ENCODE data around the gene HCFC1. TPM values are rescaled to one million over a fixed set of nuclear protein-coding genes. Genes with fewer than 3 reads are reported as not detected.

The HCFC1 gene
- total and polyA plus RNA-seq, 9 of the 15 experiments (the other 6 are each of a cell fraction or from before 2014, with no cell fraction given): 2.8 to 133 (median 17.1) TPM

DNA sequence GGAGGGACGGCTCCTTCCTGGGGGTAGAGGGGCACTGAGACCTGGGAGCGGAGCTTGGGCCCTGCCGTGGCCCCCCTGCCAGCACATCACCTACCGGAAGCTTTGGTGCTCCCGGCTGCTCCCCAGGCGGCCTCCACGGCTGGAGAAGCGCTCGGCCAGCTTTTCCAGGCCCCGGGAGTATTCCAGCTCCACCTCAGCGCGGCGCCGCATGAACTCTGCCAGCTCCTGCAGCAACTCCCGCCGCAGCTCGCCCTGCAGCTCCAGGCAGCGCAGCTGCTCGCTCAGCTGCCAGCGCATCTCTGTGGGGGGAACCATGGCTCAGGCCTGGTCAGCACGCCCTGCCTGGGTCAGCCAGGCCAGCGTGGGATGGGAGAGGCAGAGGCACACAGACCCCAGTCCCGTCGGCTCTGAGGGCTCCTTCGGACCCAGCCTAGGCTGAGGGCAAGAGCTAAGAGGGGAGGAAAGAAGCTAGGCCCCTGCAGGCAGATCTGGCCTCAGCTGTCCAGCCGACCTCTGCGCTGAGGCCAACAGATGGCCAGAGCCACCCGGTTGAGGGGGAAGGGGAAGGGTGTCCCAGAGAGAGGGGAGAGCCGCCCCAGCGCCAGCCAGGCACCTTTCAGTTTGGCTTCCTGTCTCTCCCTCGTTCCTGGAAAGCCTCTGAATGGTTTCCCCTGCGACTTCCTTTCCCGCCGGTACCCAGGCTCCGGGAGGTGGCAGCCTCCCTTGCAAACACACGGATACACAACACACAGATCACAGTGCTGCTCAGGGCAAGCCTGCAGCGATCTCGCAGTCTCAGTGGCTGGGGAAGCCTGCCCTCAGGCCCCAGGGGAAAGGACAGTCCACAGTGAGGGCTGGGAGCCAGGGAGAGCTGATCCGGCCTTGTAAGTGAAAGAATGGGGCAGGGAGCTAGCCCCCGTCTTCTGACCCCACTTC lies 49.8 kb downstream of the HCFC1 start:
- Histone ChIP-seq H2AFZ (ENCODE audit: low read depth, low read length) (no peak overlapping the region), H4K20me1 (replicated peaks; ENCODE audit: control insufficient read depth, insufficient read depth, low read length) (no peaks in the 10 kb centered on the region), H3K9ac (ENCODE audit: insufficient read depth in 1 of 2, low read depth in 2 of 2, low read length in 2 of 2) (no peak overlapping the region), H3K27ac (ENCODE audit: extremely low read depth, low read depth, low read length) (no peak overlapping the region), H3K4me2 (ENCODE audit: insufficient read depth, low read length) (no peak overlapping the region), H3K9me3 (replicated peaks; ENCODE audit: control insufficient read depth, insufficient read depth, low read depth, low read length) (no peaks in the 10 kb centered on the region), H3K9me1 (ENCODE audit: control insufficient read depth, insufficient read depth, low read length) (no peaks in the 10 kb centered on the region), H3K36me3 (ENCODE audit: control insufficient read depth, insufficient read depth, low read length) (peaks cover 32% of the 10 kb centered on the region; the same call in 2 of the 3 replicates), H3K27me3 (ENCODE audit: control insufficient read depth in 2 of 2, insufficient read depth in 2 of 2, low read length in 2 of 2) (no peaks in the 10 kb centered on the region), H3K79me2 (ENCODE audit: control insufficient read depth, insufficient read depth, low read length) (peaks cover 35% of the 10 kb centered on the region), H3K4me3 (no peak overlapping the region), H3K4me1 (replicated peaks in 1 of 2; ENCODE audit: control insufficient read depth in 2 of 2, insufficient read depth in 2 of 2, low read length in 2 of 2) (peaks cover 12 to 38% of the 10 kb centered on the region in 2 experiments; a peak in 4 of 5 replicates)
- FAIRE-seq (no peak), DNase-seq (ENCODE audit: extremely low read depth in 1 of 4, low spot score in 3 of 4) (no peak), ATAC-seq (no peak)
- ChIA-PET CTCF (ENCODE audit: low intra/inter-chr PET ratio) (no interaction called here), POLR2A (interaction anchor here (0.6 to 0.8 kb wide), 3 partner anchors 12 to 45 kb away, joined by 3 to 5 read pairs (median 4); no protein-coding TSS in a partner anchor)
- no TSS peak for BruUV-seq (replicated peaks)
- in situ Hi-C loops (cut with MboI): no loop called here
- WGBS (ENCODE audit: insufficient coverage, low coverage, missing lambda C conversion rate): 77% methylated on average over 11 of the region's 40 CpGs
- intact Hi-C loops (cut with micrococcal nuclease): no loop called here
- TF ChIP-seq ZNF197 (CRISPR knock-in tag; IDR thresholded peaks at IDR 0.05; ENCODE audit: low read depth): no peak
- peak; percentile 47; the same call in 1 of the 2 replicates for TF ChIP-seq POLR2G (IDR thresholded peaks at IDR 0.05; ENCODE audit: low read depth, low read length)

DNA sequence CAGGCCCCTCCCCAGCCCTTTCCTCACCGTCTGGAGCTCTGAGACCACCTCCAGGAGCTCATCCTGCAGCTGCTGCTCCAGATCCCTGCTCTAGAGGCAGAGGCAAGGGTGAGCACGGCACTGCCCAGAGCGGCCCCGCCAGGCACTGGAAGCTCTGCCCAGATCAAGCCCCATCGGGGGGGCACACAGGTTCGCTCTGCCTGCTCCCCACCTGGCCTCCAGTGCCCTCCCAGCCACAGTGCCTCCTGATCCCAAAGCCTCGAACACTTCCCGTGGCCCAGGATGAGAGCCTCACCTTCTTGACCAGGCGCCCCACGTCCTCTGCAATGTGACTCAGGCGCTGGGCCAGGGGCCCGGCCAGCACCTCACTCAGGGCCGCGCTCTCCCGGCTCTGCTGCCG lies 50.5 kb downstream of the HCFC1 start:
- DNase-seq (ENCODE audit: extremely low read depth in 1 of 4, low spot score in 3 of 4): no peak
- TF ChIP-seq ZFPM2 (CRISPR knock-in tag; IDR thresholded peaks at IDR 0.05) (no peak), POLR2G (IDR thresholded peaks at IDR 0.05; ENCODE audit: low read depth, low read length) (peak; percentile 25; the same call in 1 of the 2 replicates)
- no peak overlapping the region for H3K9ac ChIP-seq (ENCODE audit: insufficient read depth in 1 of 2, low read depth in 2 of 2, low read length in 2 of 2)
- H3K4me1 ChIP-seq (replicated peaks in 1 of 2; ENCODE audit: control insufficient read depth in 2 of 2, insufficient read depth in 2 of 2, low read length in 2 of 2): peaks cover 12 to 31% of the 10 kb centered on the region in 2 experiments; a peak in 4 of 5 replicates
- no TSS peak for BruUV-seq (replicated peaks)
- ATAC-seq: no peak
- H3K9me3 ChIP-seq (replicated peaks; ENCODE audit: control insufficient read depth, insufficient read depth, low read depth, low read length): no peaks in the 10 kb centered on the region
- POLR2A ChIA-PET: interaction anchor here (0.6 to 0.8 kb wide), 3 partner anchors 12 to 45 kb away, joined by 3 to 5 read pairs (median 4); no protein-coding TSS in a partner anchor
- CTCF ChIA-PET (ENCODE audit: low intra/inter-chr PET ratio): no interaction called here
- no peak overlapping the region for H2AFZ ChIP-seq (ENCODE audit: low read depth, low read length)
- H3K4me2 ChIP-seq (ENCODE audit: insufficient read depth, low read length): no peak overlapping the region
- in situ Hi-C loops (cut with MboI) (no loop called here), intact Hi-C loops (cut with micrococcal nuclease) (no loop called here)
- no peak overlapping the region for H3K27ac ChIP-seq (ENCODE audit: extremely low read depth, low read depth, low read length)
- H3K27me3 ChIP-seq (ENCODE audit: control insufficient read depth in 2 of 2, insufficient read depth in 2 of 2, low read length in 2 of 2): no peaks in the 10 kb centered on the region
- no peak overlapping the region for H3K4me3 ChIP-seq
- WGBS (ENCODE audit: insufficient coverage, low coverage, missing lambda C conversion rate): 87% methylated on average over 3 of the region's 16 CpGs
- H3K36me3 ChIP-seq (ENCODE audit: control insufficient read depth, insufficient read depth, low read length): peaks cover 33% of the 10 kb centered on the region; the same call in 2 of the 3 replicates
- peaks cover 29% of the 10 kb centered on the region for H3K79me2 ChIP-seq (ENCODE audit: control insufficient read depth, insufficient read depth, low read length)
- H3K9me1 ChIP-seq (ENCODE audit: control insufficient read depth, insufficient read depth, low read length): no peaks in the 10 kb centered on the region
- no peaks in the 10 kb centered on the region for H4K20me1 ChIP-seq (replicated peaks; ENCODE audit: control insufficient read depth, insufficient read depth, low read length)
- FAIRE-seq: no peak
